Dedifferentiated amniotic fluid mesenchymal stem cell (primary cell): ENCODE data around the gene NEURL1.

Experiments used
- DNase-seq: peaks from one replicate; pipeline ENCODE4 v3.0.0-alpha.2; 2016; ENCODE audit errors: extremely low spot score

The NEURL1 gene

DNA sequence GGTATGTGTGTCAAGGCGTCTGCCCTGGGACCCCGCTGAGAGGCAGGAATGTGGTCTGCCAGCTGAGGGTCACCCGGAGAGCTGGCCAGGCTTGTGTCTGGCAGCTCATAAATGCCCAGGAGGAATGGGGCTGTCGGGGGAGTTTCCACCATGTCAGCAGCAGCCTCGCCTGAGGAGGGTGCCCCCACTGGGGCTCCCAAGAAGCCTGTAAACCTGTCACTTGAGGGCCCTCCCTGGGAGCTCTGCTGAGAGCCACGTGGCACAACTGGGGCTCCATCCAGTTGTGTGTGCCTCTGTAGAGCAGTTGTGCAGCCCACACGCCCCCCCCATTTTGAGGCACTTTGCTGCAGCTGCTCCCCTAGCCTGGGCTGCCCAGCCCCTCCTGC is 70.6 kb downstream of the NEURL1 start:
- no peak for DNase-seq

- no peak for DNase-seq
Observed at GRCh38 chr10:103564776-103565520, 71.4 kb downstream of the NEURL1 start.

DNA sequence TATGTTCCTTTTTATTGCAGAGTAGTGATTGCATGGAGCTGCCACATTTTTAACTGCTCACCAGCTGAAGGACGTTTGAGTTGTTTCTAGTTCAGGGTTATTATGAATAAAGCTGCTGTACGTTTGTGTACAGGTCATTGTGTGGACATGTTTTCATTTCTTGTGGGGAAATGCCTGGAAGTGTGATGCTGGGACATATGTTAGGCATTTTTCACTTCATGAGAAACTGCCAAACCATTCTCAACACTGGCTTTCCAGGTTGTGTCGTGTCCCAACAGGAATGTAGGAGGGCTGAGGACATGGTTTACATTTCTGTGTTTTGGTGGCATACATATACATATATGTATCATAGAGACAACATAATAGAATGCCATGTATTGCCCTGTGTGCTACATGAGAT is 73.0 kb downstream of the NEURL1 start:
- DNase-seq, result no peak

- no peak for DNase-seq
Observed at GRCh38 chr10:103568505-103568904, 75.0 kb downstream of the NEURL1 start.

- DNase-seq, result no peak
Observed at GRCh38 chr10:103569896-103570295, 76.4 kb downstream of the NEURL1 start.

- DNase-seq, result no peak
Observed at GRCh38 chr10:103570844-103571655, 77.5 kb downstream of the NEURL1 start.

- no peak for DNase-seq
Observed at GRCh38 chr10:103571656-103571975, 78.1 kb downstream of the NEURL1 start.

DNA sequence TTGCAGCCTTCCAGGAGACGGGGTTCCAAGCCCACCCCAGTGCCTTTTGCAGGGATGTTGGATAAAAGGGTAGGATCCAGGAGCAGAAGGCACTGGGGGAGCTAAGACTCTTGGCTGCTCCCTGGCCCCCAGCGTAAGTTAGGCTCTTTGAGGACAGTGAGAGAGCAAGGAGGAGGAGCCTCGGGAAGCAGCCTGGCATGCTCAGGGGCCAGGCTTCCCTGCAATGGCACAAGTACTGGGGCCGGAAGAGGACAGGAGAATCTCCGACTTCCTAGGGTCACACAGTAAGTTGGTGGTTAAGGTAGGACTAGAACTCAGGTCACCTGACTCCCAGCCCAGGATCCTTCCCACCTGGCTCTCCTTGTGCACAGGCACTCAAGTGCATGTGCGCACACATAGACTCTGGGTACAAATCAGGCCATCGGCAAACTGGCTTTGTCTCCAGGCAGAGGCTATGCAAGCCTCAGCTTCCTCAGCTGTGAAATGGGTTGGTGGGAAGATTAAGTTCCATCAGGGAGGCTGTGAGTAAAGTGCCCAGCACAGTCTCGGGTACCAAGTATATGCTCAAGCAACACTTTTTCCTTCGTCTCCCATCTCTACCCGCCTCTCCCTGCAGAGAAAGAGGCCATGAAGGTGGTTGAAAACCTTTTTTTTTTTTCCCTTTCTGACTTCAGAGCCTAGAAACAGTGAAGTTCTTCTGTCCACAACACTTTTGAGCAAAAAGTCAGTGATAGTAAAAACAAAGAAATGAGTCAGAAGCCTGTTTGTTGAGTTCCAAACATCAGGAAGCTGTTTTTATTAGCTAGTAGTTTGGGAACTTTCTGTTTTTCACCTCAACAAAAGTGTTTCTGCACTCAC is 79.1 kb downstream of the NEURL1 start:
- DNase-seq, result no peak

DNA sequence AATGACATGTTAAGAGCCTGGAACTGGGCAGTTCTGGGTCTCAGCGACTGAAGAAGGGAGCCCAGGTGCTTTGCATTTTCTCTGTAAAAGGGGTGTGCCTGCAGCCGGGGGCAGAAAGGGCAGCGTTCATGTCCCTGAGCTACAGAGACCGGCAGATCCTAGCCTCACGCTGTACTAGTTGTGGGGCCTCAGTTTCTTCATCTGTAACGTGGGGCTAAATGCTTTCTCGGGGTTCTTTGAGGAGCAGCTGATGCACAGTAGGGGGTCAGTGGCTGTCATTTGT is 79.6 kb downstream of the NEURL1 start:
- DNase-seq, result no peak

DNA sequence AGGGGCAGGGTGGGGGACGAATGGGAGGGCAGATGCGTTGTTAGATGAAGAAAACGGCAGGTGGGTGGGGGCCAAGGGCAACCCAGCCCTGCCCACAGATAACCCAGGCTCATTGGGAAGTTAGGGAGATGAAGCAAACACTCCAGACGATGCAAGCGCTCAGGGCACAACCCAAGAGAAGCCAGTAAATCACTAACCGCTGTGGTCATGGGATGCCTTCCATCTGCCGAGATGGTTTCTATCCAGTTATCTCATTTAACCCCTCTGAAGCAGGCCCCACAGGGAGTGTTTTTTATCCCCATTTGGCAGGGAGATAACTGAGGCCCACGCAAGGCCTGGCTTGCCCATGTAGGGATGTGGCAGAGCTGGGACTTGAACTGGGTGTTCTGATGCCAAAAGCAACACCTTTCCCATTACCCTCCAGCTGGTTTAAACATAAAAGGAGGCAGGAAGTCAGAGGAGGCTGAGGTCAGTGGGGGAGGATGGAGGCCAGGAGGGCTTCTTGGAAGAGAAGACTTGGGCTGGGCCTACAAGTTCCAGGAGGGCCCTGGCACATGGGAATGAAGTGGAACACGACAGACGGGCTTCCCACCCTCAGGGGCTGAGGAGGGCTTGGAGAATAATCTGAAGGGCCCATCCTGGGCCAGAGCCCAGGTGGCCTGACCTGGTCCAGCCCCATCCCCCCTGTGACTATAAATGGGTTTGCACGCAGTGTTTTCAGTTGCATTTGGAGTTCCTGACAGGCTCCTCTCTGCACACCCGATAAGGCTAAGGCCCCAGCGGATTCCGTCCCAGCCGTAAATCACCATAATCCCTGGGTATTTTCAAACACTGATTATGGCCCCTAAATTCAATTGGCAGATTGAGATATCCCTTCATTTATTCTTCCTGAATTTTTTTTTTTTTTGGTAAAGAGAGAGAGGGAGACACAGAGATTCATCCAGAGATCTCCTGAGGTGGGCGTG is 80.9 kb downstream of the NEURL1 start:
- no peak for DNase-seq

DNA sequence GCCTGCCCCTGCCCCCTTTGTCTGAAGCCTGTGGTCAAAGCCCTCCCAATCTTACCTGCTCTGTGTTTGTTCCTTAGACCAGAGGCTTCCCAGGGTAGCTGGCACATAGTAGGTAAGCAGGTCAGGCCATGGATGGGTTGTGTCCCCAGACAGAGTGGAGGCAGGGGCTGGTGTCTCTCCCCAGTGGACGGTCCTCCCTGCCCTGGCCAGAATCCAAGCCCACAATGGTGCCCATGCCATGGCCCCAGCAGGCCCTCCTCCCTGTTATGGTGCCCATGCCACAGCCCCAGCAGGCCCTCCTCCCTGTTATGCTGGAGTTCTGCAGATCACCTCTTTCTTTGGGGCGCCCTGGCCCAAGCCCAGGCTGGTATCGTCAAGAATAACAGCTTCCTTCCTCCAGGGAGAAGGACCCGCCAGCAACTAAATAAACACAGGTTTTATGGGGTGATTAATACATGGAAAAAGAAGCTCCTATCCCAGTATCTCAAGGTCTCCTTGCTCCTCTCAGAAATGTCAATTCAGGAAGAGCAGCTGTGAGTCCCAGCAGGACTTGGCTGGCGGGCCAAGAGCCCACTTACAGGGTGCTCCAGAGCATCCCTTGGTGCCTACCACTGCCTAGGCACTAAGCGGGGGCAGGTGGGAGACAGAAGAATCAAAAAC is 82.0 kb downstream of the NEURL1 start:
- DNase-seq, result no peak

GRCh38 chr10:103576076-103576471 is 82.6 kb downstream of the NEURL1 start:
- no peak for DNase-seq

GRCh38 chr10:103576862-103577261 is 83.4 kb downstream of the NEURL1 start:
- DNase-seq, result no peak

DNA sequence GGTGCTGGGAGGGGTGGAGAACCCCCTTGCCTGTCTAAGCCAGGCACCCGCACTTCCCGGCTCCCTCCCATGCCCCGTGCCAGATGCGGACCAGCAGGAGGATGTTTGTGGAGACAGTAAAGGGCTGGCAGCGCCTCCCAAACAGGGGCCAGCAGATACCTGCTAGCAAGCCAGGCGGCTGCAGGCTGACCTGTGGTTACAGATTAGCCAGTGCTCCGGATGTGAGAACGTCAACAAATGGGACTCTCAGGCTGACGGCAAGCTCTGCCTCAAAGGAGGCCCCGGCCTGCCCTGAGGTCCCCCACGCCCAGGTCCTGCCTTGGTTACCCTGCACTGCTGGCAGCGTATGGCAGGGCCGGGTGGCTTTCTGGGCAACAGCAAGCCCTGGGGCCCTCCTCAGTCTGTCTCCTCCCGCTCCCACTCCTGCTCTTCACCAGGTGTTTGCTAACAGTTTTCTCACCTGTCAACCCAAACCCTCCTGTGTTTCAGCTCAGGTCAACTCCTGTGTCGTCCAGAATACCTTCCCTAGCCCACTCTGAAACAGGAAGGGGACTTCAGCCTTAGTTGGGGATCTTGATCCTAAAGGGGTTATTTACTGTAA is 85.4 kb downstream of the NEURL1 start:
- no peak for DNase-seq

DNA sequence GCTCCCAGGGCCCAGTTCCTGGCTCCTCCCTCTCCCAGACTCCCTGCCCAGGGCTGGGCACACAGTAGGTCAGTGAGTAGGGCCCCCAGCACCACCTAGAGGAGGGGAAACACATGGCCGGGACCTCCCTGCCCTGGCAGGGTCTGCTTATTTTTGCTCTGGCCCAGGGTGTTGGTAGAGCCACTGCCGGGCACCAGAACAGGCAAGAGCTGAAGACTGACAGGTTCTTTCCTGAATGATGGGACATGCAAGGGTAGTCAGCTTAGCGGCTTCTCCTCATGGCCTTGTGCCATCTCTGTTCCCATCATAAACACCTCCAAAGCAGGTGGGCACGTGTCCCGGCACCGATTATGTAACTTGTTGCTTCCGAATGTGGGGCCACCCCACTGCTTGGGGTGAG is 86.5 kb downstream of the NEURL1 start:
- DNase-seq, result no peak

GRCh38 chr10:103580430-103580829 is 86.9 kb downstream of the NEURL1 start:
- DNase-seq, result no peak

GRCh38 chr10:103581499-103581898 is 88.0 kb downstream of the NEURL1 start:
- DNase-seq, result no peak

GRCh38 chr10:103582331-103583123 is 89.0 kb downstream of the NEURL1 start:
- no peak for DNase-seq

DNA sequence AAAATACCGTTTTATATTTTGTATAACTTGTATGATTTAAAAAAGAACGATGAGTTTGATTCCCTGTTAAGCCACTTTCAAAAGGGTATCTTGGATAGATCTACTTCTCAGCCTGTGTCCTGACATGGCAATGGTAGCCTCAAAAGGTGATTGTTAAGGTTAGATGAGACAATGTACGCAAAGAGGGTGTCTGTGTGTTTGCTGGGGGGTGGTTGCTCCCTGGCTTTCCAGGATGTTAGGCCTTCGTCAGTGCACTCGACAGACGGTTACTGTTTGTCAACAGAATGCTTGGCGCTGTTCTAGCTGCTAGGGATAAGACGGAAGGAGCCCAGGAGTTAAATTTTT is 90.3 kb downstream of the NEURL1 start:
- no peak for DNase-seq
